Loucy (cell line): ENCODE results near the gene IFI44.

ENCODE experiments used
- H2AFZ ChIP-seq: fragments of 200-600 bp; sonication (generic); 2 replicates; pipeline ENCODE4 v1.6.0; 2016; ENCODE audit warnings: antibody characterized with exemption, mild to moderate bottlenecking, low read length, moderate library complexity
- H3F3A ChIP-seq: fragments of 200-600 bp; 2 replicates; pipeline ENCODE4 v1.6.0; 2016; ENCODE audit warnings: antibody characterized with exemption, low read depth, mild to moderate bottlenecking
- H3K27me3 ChIP-seq: fragments of 200-600 bp; sonication (generic); 2 replicates; pipeline ENCODE4 v1.6.1; 2014; ENCODE audit warnings: low read length, mild to moderate bottlenecking; ENCODE audit not compliant: insufficient read depth, poor library complexity, severe bottlenecking
- H3K36me3 ChIP-seq: fragments of 200-600 bp; sonication (generic); 2 replicates; pipeline ENCODE4 v1.6.1; 2016; ENCODE audit warnings: low read length; ENCODE audit not compliant: insufficient read depth
- H3K4me1 ChIP-seq: fragments of 200-600 bp; sonication (generic); 2 replicates; pipeline ENCODE4 v1.5.1; 2014; ENCODE audit warnings: low read length, mild to moderate bottlenecking; ENCODE audit not compliant: insufficient read depth, poor library complexity, severe bottlenecking
- H3K4me2 ChIP-seq: fragments of 200-600 bp; sonication (generic); 2 replicates; pipeline ENCODE4 v1.6.0; 2014; ENCODE audit warnings: antibody characterized with exemption, low read length, low read depth, mild to moderate bottlenecking; ENCODE audit not compliant: poor library complexity, severe bottlenecking
- H3K4me3 ChIP-seq: fragments of 200-600 bp; sonication (generic); 2 replicates; pipeline ENCODE4 v1.5.1; 2014; ENCODE audit warnings: low read length, mild to moderate bottlenecking, mixed read lengths; ENCODE audit not compliant: poor library complexity, severe bottlenecking
- H3K79me2 ChIP-seq: fragments of 200-600 bp; sonication (generic); 2 replicates; pipeline ENCODE4 v1.6.1; 2014; ENCODE audit warnings: low read length; ENCODE audit not compliant: insufficient read depth
- H3K9ac ChIP-seq: fragments of 200-600 bp; sonication (generic); 2 replicates; pipeline ENCODE4 v1.6.0; 2014; ENCODE audit warnings: mild to moderate bottlenecking, low read depth, low read length, moderate library complexity; ENCODE audit not compliant: poor library complexity, severe bottlenecking
- H3K9me2 ChIP-seq: fragments of 200-600 bp; sonication (generic); replicated peaks from 2 replicates; pipeline ENCODE4 v1.6.1; 2016; ENCODE audit warnings: low read depth, low read length, mixed read lengths
- H3K9me3 ChIP-seq: fragments of 200-600 bp; sonication (generic); 2 replicates; pipeline ENCODE4 v1.6.1; 2014; ENCODE audit warnings: mild to moderate bottlenecking, antibody characterized with exemption, low read length, low read depth; ENCODE audit not compliant: insufficient read depth
- H4K20me1 ChIP-seq: fragments of 200-600 bp; sonication (generic); 2 replicates; pipeline ENCODE4 v1.6.0; 2014; ENCODE audit warnings: antibody characterized with exemption, low read length, mild to moderate bottlenecking; ENCODE audit not compliant: insufficient read depth, poor library complexity, severe bottlenecking
- CTCF ChIP-seq: fragments of 200-600 bp; sonication (generic); conservative IDR thresholded peaks from 2 replicates; pipeline ENCODE4 v1.5.1; 2014; ENCODE audit warnings: mild to moderate bottlenecking, antibody characterized with exemption, low read length
- EZH2phosphoT487 ChIP-seq: fragments of 200-600 bp; IDR thresholded peaks from 2 replicates; pipeline ENCODE4 v1.6.1; 2018; ENCODE audit warnings: antibody characterized with exemption, mild to moderate bottlenecking, moderate library complexity, borderline replicate concordance

IFI44 gene

GRCh38 chr1:78650114-78650660 is 556 bp downstream of the IFI44 start:
- Histone ChIP-seq H3K79me2 (peaks cover 34% of the 10 kb centered on the region), H4K20me1 (no peaks in the 10 kb centered on the region), H3K9me2 (no peaks in the 10 kb centered on the region), H3K9me3 (peaks cover 10% of the 10 kb centered on the region; the same call in 1 of the 2 replicates), H3K36me3 (no peaks in the 10 kb centered on the region), H3K4me1 (peaks cover 45% of the 10 kb centered on the region), H2AFZ (peak overlapping the region; percentile 83; the same call in 1 of the 2 replicates), H3K9ac (peak overlapping the region; percentile 73), H3K27me3 (no peaks in the 10 kb centered on the region), H3K4me3 (peak overlapping the region; percentile 80), H3F3A (no peaks in the 10 kb centered on the region), H3K4me2 (peak overlapping the region; percentile 91)
- TF ChIP-seq CTCF, result no peak
- no peak for TF ChIP-seq EZH2phosphoT487

GRCh38 chr1:78651241-78651640 is 1.6 kb downstream of the IFI44 start:
- H2AFZ ChIP-seq, result peak overlapping the region; percentile 83
- H3K4me2 ChIP-seq, result peak overlapping the region; percentile 91

GRCh38 chr1:78652019-78652560 is 2.5 kb downstream of the IFI44 start:
- H2AFZ ChIP-seq, result no peak overlapping the region
- no peaks in the 10 kb centered on the region for H4K20me1 ChIP-seq
- peaks cover 6% of the 10 kb centered on the region; the same call in 1 of the 2 replicates for H3K9me3 ChIP-seq
- H3K9ac ChIP-seq, result peak overlapping the region; percentile 73
- H3K4me3 ChIP-seq, result peak overlapping the region; percentile 80
- H3F3A ChIP-seq, result no peaks in the 10 kb centered on the region
- peaks cover 34% of the 10 kb centered on the region for H3K79me2 ChIP-seq
- H3K4me2 ChIP-seq, result peak overlapping the region; percentile 91
- no peaks in the 10 kb centered on the region for H3K27me3 ChIP-seq
- no peaks in the 10 kb centered on the region for H3K36me3 ChIP-seq
- peaks cover 32% of the 10 kb centered on the region for H3K4me1 ChIP-seq
- no peaks in the 10 kb centered on the region for H3K9me2 ChIP-seq
- TF ChIP-seq EZH2phosphoT487 (no peak), CTCF (no peak)

More at GRCh38 chr1:78651241-78651640, 1.6 kb downstream of the IFI44 start:
- Histone ChIP-seq H3K9me2 (no peaks in the 10 kb centered on the region), H3K9me3 (peaks cover 10% of the 10 kb centered on the region; the same call in 1 of the 2 replicates), H3F3A (no peaks in the 10 kb centered on the region), H3K27me3 (no peaks in the 10 kb centered on the region), H3K4me1 (peaks cover 36% of the 10 kb centered on the region), H3K36me3 (no peaks in the 10 kb centered on the region), H3K79me2 (peaks cover 34% of the 10 kb centered on the region), H3K9ac (peak overlapping the region; percentile 73), H3K4me3 (peak overlapping the region; percentile 80), H4K20me1 (no peaks in the 10 kb centered on the region)
- no peak for TF ChIP-seq CTCF
- no peak for TF ChIP-seq EZH2phosphoT487
